Vagina (tissue), 2 donors: ENCODE data around the gene TSC22D2. TPM values are rescaled to one million over a fixed set of nuclear protein-coding genes. Genes with fewer than 3 reads are reported as not detected.

Source experiments
- DNase-seq, 2 donors: peaks; one replicate each; pipeline ENCODE4 v3.0.0-alpha.2; 2017; ENCODE audit errors: extremely low spot score in 2 of 2
- H3K27ac ChIP-seq: fragments of 200-600 bp; sonication (generic); one replicate; pipeline ENCODE4 v1.5.1; 2019
- H3K27me3 ChIP-seq: fragments of 200-600 bp; sonication (generic); one replicate; pipeline ENCODE4 v1.5.1; 2019
- H3K36me3 ChIP-seq, 2 donors: fragments of 200-600 bp; sonication (generic); one replicate each; pipeline ENCODE4 v1.5.1; 2017 to 2019
- H3K4me1 ChIP-seq: fragments of 200-600 bp; sonication (generic); one replicate; pipeline ENCODE4 v1.5.1; 2019
- H3K4me3 ChIP-seq, 2 donors: fragments of 200-600 bp; sonication (generic); 1 replicate in 1 of 2; 2 replicates in 1 of 2; pipeline ENCODE4 v1.5.1; 2016 to 2019
- H3K9me3 ChIP-seq: fragments of 200-600 bp; sonication (generic); one replicate; pipeline ENCODE4 v1.5.1; 2019
- CTCF ChIP-seq, 3 experiments: fragments of 450-650 bp in 2 of 3; fragments of 200-600 bp in 1 of 3; sonication (generic) in 1 of 3; IDR thresholded peaks; one replicate each; pipeline ENCODE4 v1.5.1; 2017 to 2019; ENCODE audit warnings: antibody characterized with exemption in 3 of 3, mild to moderate bottlenecking in 2 of 3, moderate library complexity in 2 of 3
- POLR2A ChIP-seq, 2 donors: fragments of 450-650 bp; IDR thresholded peaks; one replicate each; pipeline ENCODE4 v1.6.1; 2017; ENCODE audit warnings: antibody characterized with exemption in 2 of 2, mild to moderate bottlenecking in 2 of 2, moderate library complexity in 2 of 2
- POLR2AphosphoS5 ChIP-seq, 2 donors: sonication (generic); formaldehyde crosslinking; IDR thresholded peaks; one replicate each; pipeline ENCODE4 v1.9.0; 2017; ENCODE audit warnings: antibody characterized with exemption in 2 of 2, mild to moderate bottlenecking in 2 of 2, low read depth in 1 of 2; ENCODE audit not compliant: insufficient read depth in 1 of 2
- intact Hi-C: fragments of 100-400 bp; cut with DNase I; formaldehyde crosslinking; loops from one replicate; pipeline ENCODE4 v1.15.1; 2023
- total RNA-seq: library from RNA; depleted of rRNA; stranded (reverse); fragments of >200 nt; gene quantifications from one replicate; pipeline ENCODE4 v1.2.3, GENCODE V29; 2016

TSC22D2 gene
- total RNA-seq, 1 donor from 2014 or later: 35.6 TPM

GRCh38 chr3:150363420-150363819, 44.7 kb upstream of the TSC22D2 start:
- TF ChIP-seq POLR2A (IDR thresholded peaks at IDR 0.05) (no peak), CTCF (IDR thresholded peaks at IDR 0.05) (no peak), POLR2AphosphoS5 (IDR thresholded peaks at IDR 0.05; ENCODE audit: insufficient read depth in 1 of 2, low read depth in 1 of 2) (no peak)
- Histone ChIP-seq H3K4me3 (no peak overlapping the region), H3K27me3 (no peaks in the 10 kb centered on the region), H3K27ac (no peak overlapping the region), H3K36me3 (no peaks in the 10 kb centered on the region), H3K4me1 (no peaks in the 10 kb centered on the region), H3K9me3 (no peaks in the 10 kb centered on the region)
- DNase-seq: no peak
- intact Hi-C loops: no loop called here

- no peaks in the 10 kb centered on the region for H3K36me3 ChIP-seq
- H3K27ac ChIP-seq: no peak overlapping the region
- H3K4me3 ChIP-seq: no peak overlapping the region
- no peaks in the 10 kb centered on the region for H3K9me3 ChIP-seq
- H3K27me3 ChIP-seq: no peaks in the 10 kb centered on the region
- intact Hi-C loops: no loop called here
- TF ChIP-seq CTCF (IDR thresholded peaks at IDR 0.05) (no peak), POLR2AphosphoS5 (IDR thresholded peaks at IDR 0.05; ENCODE audit: insufficient read depth in 1 of 2, low read depth in 1 of 2) (no peak), POLR2A (IDR thresholded peaks at IDR 0.05) (no peak)
- DNase-seq: no peak
- H3K4me1 ChIP-seq: no peaks in the 10 kb centered on the region
Observed at GRCh38 chr3:150365132-150365604, 42.9 kb upstream of the TSC22D2 start.

GRCh38 chr3:150367757-150368156, 40.3 kb upstream of the TSC22D2 start:
- DNase-seq: no peak
- no peaks in the 10 kb centered on the region for H3K36me3 ChIP-seq
- H3K9me3 ChIP-seq: no peaks in the 10 kb centered on the region
- H3K4me3 ChIP-seq: no peak overlapping the region
- no peaks in the 10 kb centered on the region for H3K27me3 ChIP-seq
- intact Hi-C loops: no loop called here
- TF ChIP-seq CTCF (IDR thresholded peaks at IDR 0.05) (no peak), POLR2A (IDR thresholded peaks at IDR 0.05) (no peak), POLR2AphosphoS5 (IDR thresholded peaks at IDR 0.05; ENCODE audit: insufficient read depth in 1 of 2, low read depth in 1 of 2) (no peak)
- H3K4me1 ChIP-seq: peaks cover 14% of the 10 kb centered on the region
- no peak overlapping the region for H3K27ac ChIP-seq

GRCh38 chr3:150370122-150370602, 37.9 kb upstream of the TSC22D2 start:
- H3K27ac ChIP-seq: peak overlapping the region; percentile 68
- no peaks in the 10 kb centered on the region for H3K27me3 ChIP-seq
- peaks cover 14% of the 10 kb centered on the region for H3K4me1 ChIP-seq
- H3K4me3 ChIP-seq: peak overlapping the region; percentile 15 to 30
- TF ChIP-seq POLR2AphosphoS5 (IDR thresholded peaks at IDR 0.05; ENCODE audit: insufficient read depth in 1 of 2, low read depth in 1 of 2): peak in 1 of 2 donors; percentile 27
- no peak for TF ChIP-seq POLR2A (IDR thresholded peaks at IDR 0.05)
- H3K36me3 ChIP-seq: no peaks in the 10 kb centered on the region
- intact Hi-C loops: no loop called here
- H3K9me3 ChIP-seq: no peaks in the 10 kb centered on the region
- DNase-seq: no peak

DNA sequence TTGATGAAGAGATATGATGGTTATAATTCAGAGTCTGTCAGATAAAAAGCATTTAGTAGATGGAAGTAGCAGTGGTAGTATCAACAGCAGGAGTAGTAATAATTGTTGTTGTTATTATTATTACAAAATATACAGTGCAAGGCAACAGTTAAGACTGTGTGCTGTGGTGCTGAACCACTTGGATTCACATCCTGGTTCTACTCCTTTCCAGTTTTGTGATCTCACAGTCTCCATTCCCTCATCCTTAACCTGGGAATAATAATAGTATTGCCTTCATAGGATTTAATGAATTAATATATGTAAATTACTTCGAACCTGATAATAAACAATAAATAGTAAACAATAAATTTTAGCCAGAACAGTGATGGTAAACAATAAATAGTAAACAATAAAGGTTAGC, 37.1 kb upstream of the TSC22D2 start:
- TF ChIP-seq CTCF (IDR thresholded peaks at IDR 0.05) (no peak), POLR2AphosphoS5 (IDR thresholded peaks at IDR 0.05; ENCODE audit: insufficient read depth in 1 of 2, low read depth in 1 of 2) (no peak), POLR2A (IDR thresholded peaks at IDR 0.05) (no peak)
- intact Hi-C loops: no loop called here
- DNase-seq: no peak
- Histone ChIP-seq H3K9me3 (no peaks in the 10 kb centered on the region), H3K27me3 (no peaks in the 10 kb centered on the region), H3K4me3 (no peak overlapping the region), H3K4me1 (peaks cover 14% of the 10 kb centered on the region), H3K27ac (peak overlapping the region; percentile 68), H3K36me3 (no peaks in the 10 kb centered on the region)
